H1 (cell line): ENCODE data around the gene EPB41L3. TPM values are rescaled to one million over a fixed set of nuclear protein-coding genes. Genes with fewer than 3 reads are reported as not detected.

Source experiments
- CHD1 ChIP-seq: IDR thresholded peaks from 2 replicates; pipeline ENCODE4 v1.6.1; 2012; ENCODE audit warnings: low read depth, low read length, improper control_type of control experiment
- EP300 ChIP-seq, 2 experiments: IDR thresholded peaks; 1 replicate in 1 of 2; 2 replicates in 1 of 2; pipeline ENCODE4 v1.6.1; 2011 to 2012; ENCODE audit warnings: low read depth in 2 of 2, low read length in 2 of 2, mild to moderate bottlenecking in 2 of 2, borderline replicate concordance in 1 of 2, inconsistent platforms in 1 of 2, moderate library complexity in 1 of 2
- FOSL1 ChIP-seq: IDR thresholded peaks from 2 replicates; pipeline ENCODE4 v1.6.1; 2011; ENCODE audit warnings: mild to moderate bottlenecking, low read depth, low read length, moderate library complexity; ENCODE audit not compliant: insufficient read depth
- JUND ChIP-seq: IDR thresholded peaks from 2 replicates; pipeline ENCODE4 v1.6.1; 2011; ENCODE audit warnings: mild to moderate bottlenecking, improper control_type of control experiment, low read length
- SP1 ChIP-seq: IDR thresholded peaks from 2 replicates; pipeline ENCODE4 v1.6.1; 2011; ENCODE audit warnings: low read depth, low read length
- TAF7 ChIP-seq: optimal IDR thresholded peaks from 2 replicates; pipeline ENCODE3; 2011; ENCODE audit warnings: low read depth, mild to moderate bottlenecking, inconsistent platforms, low read length, moderate library complexity, borderline replicate concordance
- polyA plus RNA-seq, 7 experiments: library from polyadenylated mRNA; depleted of rRNA in 3 of 7; stranded (reverse) in 5 of 7; unstranded in 2 of 7; fragments of >200 nt in 5 of 7; fragments of 200-250 nt in 2 of 7; gene quantifications; 1 replicate in 5 of 7; 2 replicates in 1 of 7; 4 replicates in 1 of 7; pipeline versions ENCODE4 v1.2.1 to v1.2.3, GENCODE V29; 2011 to 2013; ENCODE audit warnings: missing spikeins in 2 of 7, mixed read lengths in 2 of 7
- total RNA-seq: library from RNA; stranded (reverse); fragmentation: NEBNext Ultra II Directional; extraction: Animal tissue kit (Norgen Biotek cat#: 25700); gene quantifications from 2 replicates; pipeline ENCODE4 v1.2.1, GENCODE V29; 2021

Gene EPB41L3
- total and polyA plus RNA-seq, 2 of the 8 experiments (the other 6 are each of a cell fraction or from before 2014, with no cell fraction given): 7.9 to 16.1 TPM

DNA sequence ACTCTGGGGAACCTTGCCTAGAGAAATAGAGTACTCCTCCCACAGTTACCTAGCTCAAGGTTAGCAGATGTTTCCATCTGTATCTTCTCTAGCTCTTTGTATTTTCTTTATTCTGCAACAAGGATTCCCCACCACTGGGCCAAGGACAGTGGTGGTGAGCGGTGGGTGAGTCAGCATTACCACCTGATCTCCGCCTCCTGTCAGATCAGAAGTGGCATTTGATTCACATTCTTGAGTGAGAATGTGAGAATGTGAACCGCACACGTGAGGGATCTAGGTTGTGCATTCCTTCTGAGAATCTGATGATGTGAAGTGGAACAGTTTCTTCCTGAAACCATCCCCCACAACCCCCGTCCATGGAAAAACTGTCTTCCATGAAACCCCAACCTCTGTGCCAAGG is 9.0 kb downstream of the EPB41L3 start (continued):
- TF ChIP-seq EP300 (IDR thresholded peaks at IDR 0.05; ENCODE audit: borderline replicate concordance in 1 of 2, low read depth in 2 of 2, low read length in 2 of 2) (no peak), CHD1 (no peak), TAF7 (no peak), SP1 (no peak), JUND (no peak), FOSL1 (no peak)
